ENCODE data around the gene IL1RAP.

Gene IL1RAP

GRCh38 chr3:190684776-190685175 is 170.9 kb downstream of the IL1RAP start:
- Mint-ChIP-seq H3K4me3 (no peak overlapping the region), H3K27me3 (no peaks in the 10 kb centered on the region), H3K27ac (no peak overlapping the region), H3K4me1 (no peaks in the 10 kb centered on the region), H3K9me3 (no peaks in the 10 kb centered on the region), H3K36me3 (no peaks in the 10 kb centered on the region)
- CTCF ChIA-PET: interaction anchor here (0.6 to 0.9 kb wide), 2 partner anchors 14 to 445 kb away, joined by 3 to 6 read pairs; no protein-coding TSS in a partner anchor
- no peak for DNase-seq

- H3K4me3 Mint-ChIP-seq: no peak overlapping the region
- peaks cover 4% of the 10 kb centered on the region for H3K27me3 Mint-ChIP-seq
- no peak overlapping the region for H3K27ac Mint-ChIP-seq
- CTCF ChIA-PET: no interaction called here
- no peaks in the 10 kb centered on the region for H3K4me1 Mint-ChIP-seq
- H3K9me3 Mint-ChIP-seq: no peaks in the 10 kb centered on the region
- no peak for DNase-seq
- no peaks in the 10 kb centered on the region for H3K36me3 Mint-ChIP-seq
Measured at GRCh38 chr3:190686011-190686410, 172.1 kb downstream of the IL1RAP start.

- no peak overlapping the region for H3K27ac Mint-ChIP-seq
- H3K27me3 Mint-ChIP-seq: peaks cover 7% of the 10 kb centered on the region
- no peaks in the 10 kb centered on the region for H3K9me3 Mint-ChIP-seq
- DNase-seq: no peak
- no peaks in the 10 kb centered on the region for H3K36me3 Mint-ChIP-seq
- H3K4me3 Mint-ChIP-seq: no peak overlapping the region
- H3K4me1 Mint-ChIP-seq: no peaks in the 10 kb centered on the region
- CTCF ChIA-PET: no interaction called here
Measured at GRCh38 chr3:190690246-190690645, 176.4 kb downstream of the IL1RAP start.

GRCh38 chr3:190692256-190692655 is 178.4 kb downstream of the IL1RAP start:
- H3K27ac Mint-ChIP-seq: no peak overlapping the region
- H3K9me3 Mint-ChIP-seq: no peaks in the 10 kb centered on the region
- H3K4me3 Mint-ChIP-seq: no peak overlapping the region
- peaks cover 7% of the 10 kb centered on the region for H3K27me3 Mint-ChIP-seq
- peaks cover 4% of the 10 kb centered on the region for H3K4me1 Mint-ChIP-seq
- H3K36me3 Mint-ChIP-seq: no peaks in the 10 kb centered on the region
- DNase-seq: no peak
- CTCF ChIA-PET: interaction anchor here (1.1 kb wide), 1 partner anchor 62 kb away, joined by 3 read pairs; no protein-coding TSS in a partner anchor

GRCh38 chr3:190694335-190695001 is 180.6 kb downstream of the IL1RAP start:
- CTCF ChIA-PET: no interaction called here
- no peaks in the 10 kb centered on the region for H3K9me3 Mint-ChIP-seq
- H3K27ac Mint-ChIP-seq: no peak overlapping the region
- no peaks in the 10 kb centered on the region for H3K36me3 Mint-ChIP-seq
- H3K4me1 Mint-ChIP-seq: peaks cover 4% of the 10 kb centered on the region
- no peak for DNase-seq
- H3K4me3 Mint-ChIP-seq: no peak overlapping the region
- peaks cover 11% of the 10 kb centered on the region for H3K27me3 Mint-ChIP-seq

- CTCF ChIA-PET: no interaction called here
- Mint-ChIP-seq H3K4me3 (no peak overlapping the region), H3K9me3 (no peaks in the 10 kb centered on the region), H3K36me3 (no peaks in the 10 kb centered on the region), H3K27ac (no peak overlapping the region), H3K4me1 (peaks cover 4% of the 10 kb centered on the region), H3K27me3 (peaks cover 11% of the 10 kb centered on the region)
- no peak for DNase-seq
Measured at GRCh38 chr3:190695225-190695624, 181.3 kb downstream of the IL1RAP start.

GRCh38 chr3:190695994-190696393 is 182.1 kb downstream of the IL1RAP start:
- H3K4me3 Mint-ChIP-seq: no peak overlapping the region
- peaks cover 7% of the 10 kb centered on the region for H3K27me3 Mint-ChIP-seq
- H3K36me3 Mint-ChIP-seq: no peaks in the 10 kb centered on the region
- H3K9me3 Mint-ChIP-seq: no peaks in the 10 kb centered on the region
- DNase-seq: no peak
- CTCF ChIA-PET: interaction anchor here (1.2 to 2.1 kb wide), 2 partner anchors 77 to 240 kb away, joined by 4 to 9 read pairs; no protein-coding TSS in a partner anchor
- peaks cover 4% of the 10 kb centered on the region for H3K4me1 Mint-ChIP-seq
- H3K27ac Mint-ChIP-seq: no peak overlapping the region

GRCh38 chr3:190696777-190697501 is 183.1 kb downstream of the IL1RAP start:
- CTCF ChIA-PET: interaction anchor here (0.6 to 2.1 kb wide), 16 partner anchors 38 to 737 kb away, joined by 3 to 9 read pairs (median 4); partner anchors contain the start of genes CLDN1 and IL1RAP
- Mint-ChIP-seq H3K27me3 (peaks cover 4% of the 10 kb centered on the region), H3K36me3 (no peaks in the 10 kb centered on the region), H3K27ac (no peak overlapping the region), H3K4me3 (no peak overlapping the region), H3K4me1 (peaks cover 4% of the 10 kb centered on the region), H3K9me3 (no peaks in the 10 kb centered on the region)
- peak; percentile 30 for DNase-seq

- peaks cover 4% of the 10 kb centered on the region for H3K4me1 Mint-ChIP-seq
- CTCF ChIA-PET: interaction anchor here (0.7 to 2.1 kb wide), 13 partner anchors 38 to 473 kb away, joined by 3 to 9 read pairs (median 4); partner anchors contain the start of genes CLDN1 and IL1RAP
- H3K27ac Mint-ChIP-seq: no peak overlapping the region
- H3K9me3 Mint-ChIP-seq: no peaks in the 10 kb centered on the region
- no peak overlapping the region for H3K4me3 Mint-ChIP-seq
- H3K36me3 Mint-ChIP-seq: no peaks in the 10 kb centered on the region
- peaks cover 4% of the 10 kb centered on the region for H3K27me3 Mint-ChIP-seq
- no peak for DNase-seq
Measured at GRCh38 chr3:190697502-190697830, 183.6 kb downstream of the IL1RAP start.

- CTCF ChIA-PET: interaction anchor here (0.7 to 2.1 kb wide), 9 partner anchors 13 to 737 kb away, joined by 3 to 9 read pairs (median 4); partner anchors contain the start of gene IL1RAP
- no peak for DNase-seq
- Mint-ChIP-seq H3K27me3 (peaks cover 4% of the 10 kb centered on the region), H3K9me3 (no peaks in the 10 kb centered on the region), H3K4me3 (no peak overlapping the region), H3K27ac (no peak overlapping the region), H3K4me1 (peaks cover 4% of the 10 kb centered on the region), H3K36me3 (no peaks in the 10 kb centered on the region)
Measured at GRCh38 chr3:190697901-190698300, 184.0 kb downstream of the IL1RAP start.

GRCh38 chr3:190699776-190700175 is 185.9 kb downstream of the IL1RAP start:
- H3K27ac Mint-ChIP-seq: no peak overlapping the region
- CTCF ChIA-PET: interaction anchor here (0.8 to 2.1 kb wide), 6 partner anchors 11 to 351 kb away, joined by 3 to 7 read pairs (median 4); no protein-coding TSS in a partner anchor
- H3K27me3 Mint-ChIP-seq: peaks cover 4% of the 10 kb centered on the region

GRCh38 chr3:190701096-190701532 is 187.2 kb downstream of the IL1RAP start:
- CTCF ChIA-PET: interaction anchor here (0.7 to 2.1 kb wide), 5 partner anchors 9 to 350 kb away, joined by 3 to 7 read pairs (median 3); no protein-coding TSS in a partner anchor
- H3K36me3 Mint-ChIP-seq: no peaks in the 10 kb centered on the region
- no peaks in the 10 kb centered on the region for H3K9me3 Mint-ChIP-seq
- no peak overlapping the region for H3K27ac Mint-ChIP-seq
- H3K4me3 Mint-ChIP-seq: no peak overlapping the region
- peaks cover 4% of the 10 kb centered on the region for H3K4me1 Mint-ChIP-seq
- peaks cover 4% of the 10 kb centered on the region for H3K27me3 Mint-ChIP-seq
- no peak for DNase-seq

More at GRCh38 chr3:190699776-190700175, 185.9 kb downstream of the IL1RAP start:
- no peak overlapping the region for H3K4me3 Mint-ChIP-seq
- no peaks in the 10 kb centered on the region for H3K9me3 Mint-ChIP-seq
- H3K36me3 Mint-ChIP-seq: no peaks in the 10 kb centered on the region
- H3K4me1 Mint-ChIP-seq: peaks cover 4% of the 10 kb centered on the region
- DNase-seq: no peak

GRCh38 chr3:190706582-190706981 is 192.7 kb downstream of the IL1RAP start:
- H3K27me3 Mint-ChIP-seq: no peaks in the 10 kb centered on the region
- no peaks in the 10 kb centered on the region for H3K9me3 Mint-ChIP-seq
- no peak overlapping the region for H3K4me3 Mint-ChIP-seq
- H3K4me1 Mint-ChIP-seq: no peaks in the 10 kb centered on the region
- H3K27ac Mint-ChIP-seq: no peak overlapping the region
- CTCF ChIA-PET: no interaction called here
- DNase-seq: no peak
- no peaks in the 10 kb centered on the region for H3K36me3 Mint-ChIP-seq
